Fibroblast of the conjunctiva (primary cell): ENCODE data around the gene MEIOB.
"Not testable (repeated sequence)": the region's sequence is repeated elsewhere in the genome, so short reads cannot be mapped to it uniquely, and the experiment has no call there.

Source experiments
- DNase-seq: peaks from one replicate; pipeline ENCODE4 v3.0.0-alpha.2; 2010; ENCODE audit warnings: low read depth

Gene MEIOB

DNA sequence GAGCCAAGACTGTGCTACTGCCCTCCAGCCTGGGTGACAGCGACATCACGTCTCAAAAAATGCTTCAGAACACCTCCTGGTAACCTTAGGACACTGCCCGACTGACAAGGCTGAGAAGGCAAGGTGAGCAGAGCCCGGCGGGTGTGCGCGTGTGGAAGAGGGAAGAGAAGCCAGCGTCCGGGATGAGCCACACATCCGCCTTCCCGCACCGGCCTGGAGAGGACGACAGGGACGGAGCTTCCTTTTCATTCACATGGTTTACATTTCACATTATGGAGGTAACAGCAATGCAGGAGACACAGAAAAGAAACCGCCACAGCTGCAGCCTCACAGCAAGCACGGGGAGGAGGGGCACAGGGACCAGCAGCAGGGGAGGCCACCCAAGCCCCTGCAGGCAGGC is 61.9 kb downstream of the MEIOB start:
- DNase-seq = no peak

DNA sequence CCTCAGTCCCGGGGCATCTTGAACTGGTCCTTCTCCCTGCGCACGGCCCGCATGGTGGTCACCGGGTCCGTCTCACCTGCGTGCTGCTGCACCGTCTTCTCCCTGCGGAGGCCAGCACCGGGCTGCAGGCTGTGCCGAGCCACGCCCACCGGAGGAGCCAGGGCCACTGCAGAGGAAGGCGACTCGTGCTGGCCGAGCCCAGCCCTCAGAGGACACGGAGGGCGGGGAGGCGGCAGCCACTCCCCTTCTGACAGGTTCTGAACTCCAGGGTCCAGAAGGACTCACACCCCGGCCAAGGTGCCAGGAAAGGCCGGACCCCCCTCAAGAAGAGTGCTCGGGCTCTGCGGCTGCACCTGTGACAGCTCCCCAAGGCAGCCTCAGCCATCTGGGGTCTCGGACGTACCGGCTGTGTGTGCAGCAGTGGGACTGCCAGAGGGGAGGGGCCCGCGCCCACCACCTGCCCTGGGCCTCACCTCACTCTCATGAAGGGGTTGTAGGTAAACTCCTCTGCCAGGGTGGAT is 62.6 kb downstream of the MEIOB start:
- DNase-seq = no peak

DNA sequence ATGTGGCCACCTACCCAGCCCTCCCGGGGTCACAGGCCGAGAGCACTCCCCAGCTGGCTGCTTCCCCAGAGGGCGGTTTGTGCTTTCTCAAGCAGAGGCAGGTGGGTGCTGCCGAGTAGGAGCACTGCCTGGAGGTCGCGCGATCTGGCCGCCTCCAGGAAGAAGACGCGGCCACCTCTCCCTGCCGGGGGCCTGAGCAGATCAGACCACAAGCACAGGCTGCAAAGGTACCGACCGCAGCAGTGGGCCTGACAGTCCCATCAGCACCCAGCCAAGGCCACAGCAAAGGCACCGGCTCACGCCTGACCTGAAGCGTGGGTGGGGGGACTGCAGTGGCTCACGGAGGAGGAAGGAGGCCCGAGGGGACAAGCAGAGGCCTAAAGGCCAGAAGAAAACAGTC is 63.3 kb downstream of the MEIOB start:
- DNase-seq = no peak

DNA sequence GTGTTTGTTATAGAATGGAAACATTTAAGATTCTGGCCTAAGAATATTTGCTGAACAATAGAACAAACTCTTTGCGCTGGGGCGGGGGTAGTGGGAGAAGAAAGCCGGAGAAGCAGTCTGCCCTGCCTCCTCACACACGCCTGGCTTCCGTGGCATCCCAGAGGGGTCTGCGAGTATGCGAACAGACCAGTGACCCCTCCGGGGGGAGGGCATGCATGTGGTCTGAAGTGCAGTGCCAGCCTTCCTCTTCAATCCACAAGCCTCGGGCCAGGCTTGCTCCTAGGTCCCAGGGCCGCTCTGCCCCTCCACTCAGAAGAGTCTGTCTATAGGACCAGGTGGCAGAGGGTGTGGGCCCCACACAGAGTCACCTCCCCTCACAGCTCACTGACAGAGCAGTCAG is 64.3 kb downstream of the MEIOB start:
- no peak for DNase-seq

DNA sequence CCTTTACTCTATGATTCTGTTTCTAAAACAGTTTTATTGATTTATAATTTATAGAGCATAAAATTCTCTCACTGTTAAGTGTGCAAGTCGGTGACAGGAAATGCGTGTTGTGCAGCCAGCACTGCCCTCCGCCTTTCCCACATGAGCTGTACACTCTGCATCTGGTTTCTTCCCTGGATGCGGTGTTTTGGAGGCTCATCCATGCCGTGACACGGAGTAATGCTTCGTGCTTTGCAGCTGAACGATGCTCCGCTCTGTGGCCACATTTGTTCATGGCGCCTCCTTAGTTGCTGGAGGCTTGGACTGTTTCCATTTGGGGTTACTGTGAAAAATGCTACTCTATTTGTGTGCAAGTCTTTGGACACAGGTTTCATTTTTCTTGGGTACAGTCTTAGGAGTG is 71.3 kb downstream of the MEIOB start:
- DNase-seq = no peak

DNA sequence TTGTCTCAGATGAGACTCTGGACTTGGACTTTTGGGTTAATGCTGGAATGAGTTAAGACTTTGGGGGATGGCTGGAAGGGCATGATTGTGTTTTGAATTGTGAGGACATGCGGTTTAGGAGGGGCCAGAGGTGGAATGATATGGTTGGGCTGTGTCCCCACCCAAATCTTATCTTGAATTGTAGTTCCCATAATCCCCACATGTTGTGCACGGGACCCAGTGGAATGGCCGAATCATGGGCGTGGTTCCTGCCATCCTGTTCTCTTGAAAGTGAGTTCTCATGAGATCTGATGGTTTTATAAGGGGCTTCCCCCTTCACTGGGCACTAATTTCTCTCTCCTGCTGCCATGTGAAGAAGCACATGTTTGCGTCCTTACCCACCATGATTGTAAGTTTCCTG is 72.7 kb downstream of the MEIOB start:
- DNase-seq = not testable (repeated sequence)

DNA sequence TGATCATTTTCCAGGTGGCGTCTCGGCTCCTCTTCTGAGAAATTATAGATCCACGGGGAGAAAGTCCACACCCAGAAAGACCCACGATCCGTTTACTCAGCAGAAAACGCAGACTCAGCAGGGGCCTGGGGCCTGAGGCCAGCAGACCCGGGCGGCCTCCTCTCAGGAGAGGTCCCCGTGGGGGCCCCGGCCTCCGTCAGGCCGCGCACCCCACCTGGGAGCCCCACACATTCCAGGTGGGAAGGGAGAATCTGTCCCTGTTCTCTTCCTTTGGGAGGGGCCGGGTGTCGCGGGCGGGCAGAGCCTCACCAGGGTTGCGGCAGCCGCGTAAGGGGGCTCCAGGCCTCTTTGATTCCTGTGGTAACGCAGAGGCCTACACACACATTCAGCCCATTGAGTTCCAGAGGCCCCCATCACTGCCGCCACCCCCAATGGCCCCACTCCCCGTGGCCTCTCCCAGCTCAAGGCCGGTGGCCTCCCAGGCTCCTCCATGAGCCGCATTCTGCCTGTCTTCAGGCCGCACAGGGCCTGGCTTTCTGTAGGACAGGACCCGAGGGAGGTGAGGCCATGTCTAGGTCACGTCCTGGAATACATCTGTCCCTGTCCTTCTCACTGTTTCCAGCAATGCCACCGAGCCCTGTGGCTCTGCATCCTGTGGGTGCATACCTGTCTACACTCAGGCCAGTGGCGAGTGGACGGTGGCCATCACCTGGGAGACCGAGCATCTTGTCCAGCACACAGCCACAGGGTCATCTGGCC is 76.9 kb downstream of the MEIOB start:
- DNase-seq = no peak

DNA sequence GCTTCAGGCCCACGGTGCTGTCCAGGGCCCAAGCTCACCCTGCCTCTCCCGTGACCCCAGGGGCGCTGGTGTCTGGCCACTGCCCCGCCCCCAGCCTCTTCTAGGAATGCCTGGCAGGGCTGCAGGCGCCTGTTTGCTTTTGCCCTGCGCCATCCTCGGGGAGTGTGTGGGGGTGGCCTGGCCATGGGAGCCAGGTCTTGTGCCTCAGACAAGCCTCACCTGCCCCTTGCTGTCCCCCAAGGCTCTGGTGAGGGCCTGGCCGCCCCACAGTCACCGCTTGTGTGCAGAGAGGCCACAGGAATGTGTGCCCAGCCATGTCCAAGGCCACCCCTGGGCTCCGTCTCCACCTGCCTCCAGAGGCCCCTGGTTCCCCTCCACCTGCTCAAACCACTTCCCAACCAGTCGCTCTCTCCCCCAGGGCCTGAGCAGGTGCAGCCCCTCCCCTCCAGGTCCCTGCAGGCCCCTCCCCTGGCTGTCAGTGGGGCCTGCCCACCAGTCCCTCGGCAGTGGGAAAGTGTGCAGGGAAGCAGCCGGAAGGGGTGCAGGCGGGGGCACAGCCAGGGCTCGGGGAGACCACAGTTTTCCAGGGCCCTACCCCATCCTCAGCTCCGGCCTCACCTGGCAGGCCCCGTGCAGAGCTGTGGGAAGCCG is 77.6 kb downstream of the MEIOB start:
- DNase-seq = no peak

DNA sequence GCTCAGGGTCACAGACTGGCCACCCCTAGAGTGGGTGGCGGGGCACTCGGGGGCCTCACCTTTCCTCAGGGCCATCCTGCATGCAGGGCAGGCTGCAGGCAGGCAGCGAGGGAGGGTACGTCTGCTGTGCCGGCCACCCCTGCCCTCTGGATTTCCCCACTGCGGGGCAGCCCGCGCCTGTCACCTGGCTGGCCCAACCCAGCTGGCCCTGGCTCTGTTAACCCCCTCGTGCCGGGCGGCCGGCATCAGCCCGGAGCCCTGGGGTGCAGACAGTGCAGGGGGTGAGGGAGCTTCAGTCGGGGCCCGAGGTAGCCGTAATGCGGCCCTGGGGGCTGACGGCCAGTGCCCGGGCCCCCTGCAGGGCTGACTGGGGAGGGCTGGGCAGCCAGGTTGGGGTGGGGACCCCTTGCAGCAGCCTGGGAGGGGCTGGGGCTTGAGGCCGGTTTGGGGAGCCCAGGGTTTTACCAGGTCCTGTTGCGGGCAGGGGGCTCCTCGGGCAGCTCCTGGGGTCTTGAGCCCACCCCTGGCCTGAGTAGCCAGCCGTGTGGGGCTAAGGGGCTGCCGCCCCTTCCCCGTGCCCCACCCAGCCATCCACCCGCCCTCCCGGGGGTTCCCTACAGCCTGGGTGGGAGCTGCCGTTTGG is 78.3 kb downstream of the MEIOB start, which contains the start of gene IGFALS:
IGFALS (minus strand) TSS at position 128 of the 643 bp plus-strand sequence; CDS start at position 75, 53 bp downstream.
- no peak for DNase-seq

DNA sequence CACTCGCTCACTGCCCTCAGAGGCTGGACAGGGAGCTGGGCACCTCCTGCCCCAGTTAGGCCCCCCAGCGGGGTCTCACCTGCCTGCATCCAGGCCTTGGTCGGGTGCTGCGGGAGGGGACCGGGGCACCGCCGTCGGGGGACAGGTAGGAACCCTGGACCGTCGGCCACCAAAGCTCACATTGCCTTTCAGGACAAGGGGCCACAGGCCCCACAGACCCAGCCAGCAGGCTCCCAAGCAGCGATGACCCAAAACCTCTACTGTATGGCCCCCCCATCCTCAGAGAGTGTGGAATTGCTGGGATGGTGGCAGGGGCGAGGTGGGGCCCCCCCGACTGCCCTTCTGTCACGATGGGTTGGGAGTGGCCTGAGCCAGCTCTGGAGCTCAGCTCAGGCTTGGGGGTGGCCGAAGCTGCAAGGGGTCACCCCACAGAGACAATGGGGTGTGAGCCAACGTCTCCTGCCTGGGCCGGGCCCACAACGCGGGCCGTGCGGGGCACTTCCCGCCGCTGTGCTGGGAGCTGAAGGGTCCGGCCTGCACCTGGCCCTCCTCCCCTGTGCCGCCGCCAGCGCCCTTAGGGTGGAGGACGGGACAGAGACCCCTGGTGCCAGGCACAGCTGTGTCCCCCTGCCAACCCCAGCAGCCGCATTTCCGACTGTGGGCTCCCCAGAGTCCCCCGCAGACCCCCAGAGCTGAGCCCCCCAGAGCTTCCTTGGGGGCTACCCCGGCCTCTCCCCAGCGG is 79.0 kb downstream of the MEIOB start:
- no peak for DNase-seq

DNA sequence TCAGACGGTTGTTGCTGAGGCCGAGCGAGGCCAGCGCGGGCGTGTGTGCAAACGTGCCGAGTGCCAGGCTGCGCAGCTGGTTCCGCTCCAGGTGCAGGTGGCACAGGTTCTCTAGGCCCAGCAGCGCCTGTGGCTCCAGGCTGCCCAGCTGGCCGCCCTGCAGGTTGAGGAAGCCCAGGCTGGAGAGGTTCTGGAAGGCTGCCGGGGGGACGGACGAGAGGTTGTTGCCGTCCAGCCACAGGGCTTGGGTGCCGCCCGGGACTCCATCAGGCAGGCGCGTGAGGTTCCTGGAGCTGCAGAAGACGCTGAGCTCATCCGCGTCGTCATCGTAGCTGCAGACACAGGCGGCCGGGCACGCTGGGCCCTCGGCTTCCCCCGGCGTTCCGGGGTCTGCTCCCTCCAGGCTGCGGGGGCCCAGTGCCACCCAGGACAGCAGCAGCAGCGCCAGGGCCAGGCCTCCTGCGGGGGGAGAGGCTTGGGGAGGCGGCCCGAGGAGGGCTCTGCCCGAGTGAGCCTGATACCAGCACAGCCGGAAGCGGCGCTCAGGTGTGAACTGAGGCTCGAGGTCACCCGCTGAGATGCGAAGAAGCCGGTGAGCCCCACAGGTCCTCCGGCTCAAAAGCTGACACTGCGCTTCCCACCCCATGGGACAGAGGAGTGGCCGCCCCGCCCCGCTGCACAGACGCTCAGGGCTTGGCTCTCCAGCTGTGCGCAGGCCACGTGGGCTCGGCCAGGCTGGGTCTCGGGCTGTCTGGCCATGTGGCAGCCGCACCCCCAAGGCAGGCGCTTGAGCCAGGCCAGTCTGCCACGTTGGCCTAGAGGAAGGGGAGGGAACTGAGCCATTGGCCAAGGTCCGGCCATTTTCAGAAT is 79.8 kb downstream of the MEIOB start:
- DNase-seq = no peak

DNA sequence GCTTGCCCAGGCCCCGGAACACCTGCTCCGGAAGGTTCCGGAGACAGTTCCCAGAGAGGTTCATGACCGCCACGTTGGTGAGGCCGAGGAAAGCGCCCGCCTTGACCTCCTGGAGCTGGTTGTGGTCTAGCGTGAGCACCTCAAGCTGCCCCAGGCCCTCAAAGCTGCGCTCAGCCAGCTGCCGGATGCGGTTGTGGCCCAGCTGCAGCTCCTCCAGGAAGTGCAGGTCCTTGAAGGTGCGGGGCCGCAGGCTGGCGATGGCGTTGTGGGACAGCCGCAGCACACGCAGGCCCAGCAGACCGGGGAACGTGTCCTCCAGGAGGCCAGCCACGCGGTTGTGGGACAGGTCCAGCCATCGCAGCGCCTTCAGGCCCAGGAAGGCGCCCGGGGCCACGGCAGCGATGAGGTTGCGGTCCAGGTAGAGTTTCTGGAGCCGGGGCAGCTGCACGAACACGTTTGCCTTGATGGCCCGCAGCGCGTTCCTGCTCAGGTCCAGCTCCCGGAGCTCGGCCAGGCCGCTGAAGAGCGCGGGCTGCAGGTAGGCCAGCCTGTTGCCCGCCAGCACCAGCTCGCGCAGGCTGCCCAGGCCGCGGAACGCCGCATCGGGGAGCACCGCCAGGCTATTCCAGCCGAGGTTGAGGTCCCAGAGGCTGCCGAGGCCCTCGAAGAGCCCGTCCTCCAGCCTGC is 80.6 kb downstream of the MEIOB start:
- no peak for DNase-seq

DNA sequence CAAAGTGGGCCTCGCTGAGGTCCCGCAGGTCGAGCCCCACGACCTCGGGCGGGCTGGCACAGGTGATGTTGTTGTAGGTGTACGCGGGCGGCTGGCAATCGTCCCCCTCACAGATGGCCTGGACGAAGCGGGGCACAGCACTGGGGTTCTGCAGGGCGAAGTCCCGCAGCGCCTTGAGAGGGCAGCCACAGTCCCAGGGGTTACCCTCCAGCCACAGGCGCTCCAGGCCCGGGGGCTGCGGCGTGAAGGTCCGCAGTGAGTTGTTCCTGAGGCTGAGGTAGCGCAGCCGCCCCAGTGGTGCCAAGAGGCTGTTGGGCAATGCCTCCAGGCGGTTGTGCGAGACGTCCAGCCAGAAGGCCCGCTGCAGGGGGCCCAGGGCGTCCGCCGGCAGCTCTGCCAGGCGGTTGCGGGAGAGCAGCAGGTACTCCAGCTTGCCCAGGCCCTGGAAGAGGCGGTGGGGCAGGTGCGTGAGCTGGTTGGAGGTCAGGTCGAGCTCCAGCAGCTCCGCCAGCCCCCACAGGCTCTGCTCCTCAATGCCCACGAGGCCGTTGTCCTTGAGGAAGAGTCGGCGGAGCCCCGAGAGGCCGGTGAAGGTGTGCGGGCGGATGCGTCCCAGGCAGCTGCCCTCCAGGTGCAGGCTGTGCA is 81.2 kb downstream of the MEIOB start:
- no peak for DNase-seq

DNA sequence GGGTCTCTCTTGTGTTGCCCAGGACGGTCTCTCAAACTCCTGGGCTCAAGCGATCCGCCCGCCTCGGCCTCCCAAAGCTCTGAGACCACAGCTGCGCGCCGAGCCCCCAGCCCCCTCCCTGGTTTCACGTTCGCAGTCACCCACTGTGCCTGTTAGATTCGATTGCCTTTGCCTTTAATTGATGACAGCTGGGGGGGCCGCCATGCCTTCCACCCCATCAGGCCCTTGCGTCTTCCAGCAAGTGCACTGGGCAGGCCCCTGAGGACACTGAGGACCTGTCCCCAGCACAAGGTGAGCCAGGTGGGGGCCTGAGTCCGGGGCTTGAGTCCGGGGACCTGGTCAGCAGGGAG is 81.7 kb downstream of the MEIOB start:
- DNase-seq = no peak

DNA sequence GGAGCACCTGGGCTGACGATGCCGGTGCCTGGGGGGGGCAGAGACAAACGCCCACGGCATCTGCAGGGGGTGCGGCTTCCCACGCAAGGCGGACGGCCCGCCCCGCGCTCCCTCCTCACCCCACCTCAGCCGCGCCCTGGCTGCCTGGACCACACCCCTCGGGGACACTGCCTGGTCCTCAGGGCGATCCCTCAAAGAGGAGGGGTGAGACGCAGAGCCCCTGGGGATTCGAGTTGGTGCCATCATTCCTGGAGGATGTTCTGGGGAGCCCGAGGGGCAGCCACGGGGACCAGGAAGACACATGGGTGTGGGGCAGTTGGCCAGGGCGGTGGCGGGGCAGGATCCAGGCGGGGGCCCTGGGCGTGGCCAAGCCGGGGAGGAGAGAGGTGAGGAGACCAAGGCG is 82.3 kb downstream of the MEIOB start:
- DNase-seq = no peak

DNA sequence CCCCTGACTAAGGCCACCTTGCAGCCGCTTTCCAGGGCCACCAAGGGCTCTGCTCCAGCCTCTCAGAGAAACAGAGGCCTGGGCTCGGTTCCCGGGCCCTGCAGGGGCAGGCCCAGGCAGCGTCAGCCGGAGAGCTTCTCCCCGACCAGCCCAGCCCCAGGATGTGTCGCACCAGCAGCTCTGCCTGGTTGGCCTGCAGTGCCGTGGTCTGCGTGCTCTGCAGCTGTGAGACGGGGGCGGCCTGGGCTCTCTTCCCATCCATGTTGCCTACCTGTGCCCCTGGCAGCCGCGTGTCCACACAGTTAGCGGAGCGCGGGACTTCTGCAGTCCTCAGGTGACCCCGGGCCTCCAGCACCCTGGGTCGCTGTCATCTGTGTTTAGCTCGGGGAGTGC is 83.3 kb downstream of the MEIOB start:
- DNase-seq = no peak

DNA sequence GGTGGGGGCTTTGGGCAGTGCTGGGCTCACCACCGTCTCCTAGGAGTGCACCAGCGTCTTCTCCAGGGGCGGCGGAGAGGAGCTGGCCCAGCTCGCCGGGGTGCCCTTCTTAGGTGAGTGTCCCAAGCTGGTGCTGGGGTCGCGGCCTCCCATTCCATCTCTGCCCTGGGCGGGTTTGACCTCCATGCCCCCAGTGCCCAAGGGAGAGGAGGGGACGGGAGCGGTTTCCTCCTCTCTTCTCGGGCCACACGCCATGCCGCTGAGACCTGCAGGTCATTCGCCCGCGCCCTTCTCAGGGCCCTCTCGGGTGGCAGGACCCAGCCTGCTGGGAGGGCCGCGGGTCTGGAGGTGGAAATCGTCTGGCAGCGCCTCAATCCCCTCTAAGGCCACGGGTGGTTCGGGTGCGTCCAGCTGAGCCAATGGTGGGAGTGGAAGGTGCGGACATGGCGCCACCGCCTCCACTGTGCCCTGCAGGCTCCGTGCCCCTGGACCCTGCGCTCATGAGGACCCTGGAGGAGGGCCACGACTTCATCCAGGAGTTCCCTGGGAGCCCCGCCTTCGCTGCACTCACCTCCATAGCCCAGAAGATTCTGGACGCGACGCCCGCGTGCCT is 83.8 kb downstream of the MEIOB start:
- no peak for DNase-seq

DNA sequence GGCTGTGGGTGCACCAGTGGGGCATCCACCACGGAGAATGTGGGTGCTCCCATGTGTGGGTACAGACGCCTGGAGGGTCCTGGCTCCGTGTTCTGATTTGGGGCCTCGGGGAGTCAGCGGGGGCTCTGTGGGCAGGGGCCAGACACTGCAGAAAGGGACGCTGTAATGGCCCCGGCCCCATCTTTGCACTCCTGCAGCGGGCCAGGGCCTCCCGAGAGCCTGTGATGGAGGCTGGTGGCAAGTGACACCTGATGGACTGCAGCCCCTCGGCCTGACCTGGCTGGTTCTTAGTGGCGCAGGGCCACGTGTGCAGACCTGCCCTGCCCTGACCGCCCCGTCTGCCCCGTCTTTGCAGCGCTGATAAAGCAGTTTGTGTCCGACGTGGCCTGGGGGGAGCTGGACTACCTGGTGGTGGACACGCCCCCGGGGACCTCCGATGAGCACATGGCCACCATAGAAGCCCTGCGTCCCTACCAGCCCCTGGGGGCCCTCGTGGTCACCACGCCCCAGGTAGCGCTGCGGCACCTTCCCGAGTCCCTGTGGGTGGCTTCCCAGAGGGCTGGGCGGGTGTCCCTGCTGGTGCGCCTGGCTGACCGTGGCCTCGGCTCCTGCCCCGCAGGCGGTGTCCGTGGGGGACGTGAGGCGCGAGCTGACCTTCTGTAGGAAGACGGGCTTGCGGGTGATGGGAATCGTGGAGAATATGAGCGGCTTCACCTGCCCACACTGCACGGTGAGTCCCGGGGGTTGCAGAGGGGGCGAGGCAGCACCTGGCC is 84.5 kb downstream of the MEIOB start:
- no peak for DNase-seq

DNA sequence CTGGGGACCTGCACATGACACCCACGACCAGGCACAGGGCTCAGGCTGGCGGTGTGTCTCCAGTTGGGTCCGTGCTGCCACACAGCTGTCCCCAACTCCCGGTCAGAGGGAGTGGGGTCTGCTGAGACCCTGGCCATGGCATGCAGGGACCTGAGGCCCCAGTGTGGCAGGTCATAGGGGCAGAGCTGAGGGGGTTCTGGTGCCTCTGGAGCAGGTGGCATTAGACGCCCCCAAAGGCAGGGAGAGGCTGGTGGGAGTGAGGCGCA is 85.0 kb downstream of the MEIOB start:
- no peak for DNase-seq
